IMR-90 (cell line): ENCODE measurements around the gene FOXK1. TPM values are rescaled to one million over a fixed set of nuclear protein-coding genes. Genes with fewer than 3 reads are reported as not detected.

Experiments
- ATAC-seq: fragments of 200-7000 bp; cut with Tn5 transposase; 2 replicates; pipeline ENCODE4 v1.9.1; 2020; ENCODE audit warnings: low read depth, mild to moderate bottlenecking, moderate library complexity
- BruUV-seq: library from RNA; stranded (reverse); fragments of 400-500 nt; replicated peaks from 2 replicates; lab custom pipeline; 2021; lab: Mats Ljungman, UMichigan
- CTCF ChIA-PET: fragments of 300-600 bp; formaldehyde crosslinking; extraction: SDS; loops from one replicate; lab custom pipeline; 2021; ENCODE audit warnings: antibody characterized with exemption; lab: Yijun Ruan, JAX
- POLR2A ChIA-PET: fragments of 300-600 bp; sonication (Branson Sonifier 250); formaldehyde crosslinking; loops from one replicate; lab custom pipeline; 2022; ENCODE audit warnings: antibody characterized with exemption; ENCODE audit not compliant: unreplicated experiment; lab: Charles Lee
- DNase-seq: peaks from one replicate; pipeline ENCODE4 v3.0.0; 2013
- H2AFZ ChIP-seq: replicated peaks from 2 replicates; pipeline ENCODE3; 2013; ENCODE audit warnings: low read length, mild to moderate bottlenecking; ENCODE audit not compliant: poor library complexity
- H2AK5ac ChIP-seq: 2 replicates; pipeline ENCODE4 v1.6.1; 2013; ENCODE audit warnings: low read depth, low read length, inconsistent platforms
- H2AK9ac ChIP-seq: replicated peaks from 2 replicates; pipeline ENCODE3; 2013; ENCODE audit warnings: mild to moderate bottlenecking, low read depth, low read length, moderate library complexity; ENCODE audit not compliant: poor library complexity
- H2BK120ac ChIP-seq: 2 replicates; pipeline ENCODE4 v1.6.1; 2013; ENCODE audit warnings: low read depth, low read length, inconsistent platforms
- H2BK15ac ChIP-seq: 3 replicates; pipeline ENCODE4 v1.6.1; 2013; ENCODE audit warnings: low read depth, low read length, inconsistent platforms
- H2BK20ac ChIP-seq: 2 replicates; pipeline ENCODE4 v1.6.1; 2013; ENCODE audit warnings: low read depth, mild to moderate bottlenecking, inconsistent platforms, low read length, moderate library complexity
- H2BK5ac ChIP-seq: 2 replicates; pipeline ENCODE4 v1.6.1; 2013; ENCODE audit warnings: mild to moderate bottlenecking, low read depth, low read length, inconsistent platforms; ENCODE audit not compliant: poor library complexity, severe bottlenecking
- H3K14ac ChIP-seq: replicated peaks from 2 replicates; pipeline ENCODE4 v1.6.1; 2013; ENCODE audit warnings: low read depth, low read length, inconsistent platforms
- H3K18ac ChIP-seq: 2 replicates; pipeline ENCODE4 v1.6.1; 2013; ENCODE audit warnings: low read depth, low read length, control low read depth
- H3K23ac ChIP-seq: 2 replicates; pipeline ENCODE4 v1.6.1; 2013; ENCODE audit warnings: low read depth, low read length, inconsistent platforms
- H3K27ac ChIP-seq: 2 replicates; pipeline ENCODE4 v1.5.1; 2013; ENCODE audit warnings: mild to moderate bottlenecking, control low read depth, low read length; ENCODE audit not compliant: insufficient read depth
- H3K27me3 ChIP-seq: 2 replicates; pipeline ENCODE4 v1.6.1; 2013; ENCODE audit warnings: low read length; ENCODE audit not compliant: control insufficient read depth, insufficient read depth
- H3K36me3 ChIP-seq: 2 replicates; pipeline ENCODE4 v1.6.1; 2013; ENCODE audit warnings: low read length, mixed read lengths; ENCODE audit not compliant: control insufficient read depth, insufficient read depth
- H3K4ac ChIP-seq: 2 replicates; pipeline ENCODE4 v1.6.1; 2013; ENCODE audit warnings: low read depth, low read length, inconsistent platforms
- H3K4me1 ChIP-seq: 2 replicates; pipeline ENCODE4 v1.6.1; 2013; ENCODE audit warnings: low read length, mixed read lengths; ENCODE audit not compliant: control insufficient read depth, insufficient read depth
- H3K4me2 ChIP-seq: 2 replicates; pipeline ENCODE4 v1.6.1; 2013; ENCODE audit warnings: low read depth, mild to moderate bottlenecking, control low read depth, low read length, moderate library complexity
- H3K4me3 ChIP-seq: 2 replicates; pipeline ENCODE4 v1.5.1; 2013; ENCODE audit warnings: low read depth, mild to moderate bottlenecking, control low read depth, low read length, moderate library complexity; ENCODE audit not compliant: insufficient read depth
- H3K56ac ChIP-seq: 2 replicates; pipeline ENCODE4 v1.6.1; 2013; ENCODE audit warnings: low read length, inconsistent platforms; ENCODE audit not compliant: insufficient read depth; ENCODE audit errors: extremely low read depth
- H3K79me1 ChIP-seq, 2 experiments: 2 replicates each; pipeline ENCODE4 v1.6.1; 2013; ENCODE audit warnings: low read length in 2 of 2, inconsistent platforms in 1 of 2, low read depth in 1 of 2
- H3K9ac ChIP-seq: 2 replicates; pipeline ENCODE4 v1.6.1; 2013; ENCODE audit warnings: low read depth, low read length, control low read depth
- H3K9me1 ChIP-seq: 2 replicates; pipeline ENCODE4 v1.6.1; 2013; ENCODE audit warnings: low read length, inconsistent platforms; ENCODE audit not compliant: insufficient read depth
- H3K9me3 ChIP-seq: 2 replicates; pipeline ENCODE4 v1.6.1; 2013; ENCODE audit warnings: low read length; ENCODE audit not compliant: control insufficient read depth, insufficient read depth
- H4K20me1 ChIP-seq: 2 replicates; pipeline ENCODE4 v1.6.1; 2013; ENCODE audit warnings: low read length, inconsistent platforms; ENCODE audit not compliant: insufficient read depth
- H4K5ac ChIP-seq: 2 replicates; pipeline ENCODE4 v1.6.1; 2013; ENCODE audit warnings: mild to moderate bottlenecking, low read depth, low read length, control low read depth
- H4K8ac ChIP-seq, 2 experiments: 2 replicates each; pipeline ENCODE4 v1.6.1; 2013; ENCODE audit warnings: low read depth in 2 of 2, low read length in 2 of 2, control low read depth in 1 of 2, inconsistent platforms in 1 of 2
- H4K91ac ChIP-seq: 2 replicates; pipeline ENCODE4 v1.6.1; 2013; ENCODE audit warnings: low read depth, low read length, inconsistent platforms; ENCODE audit not compliant: insufficient read depth
- BHLHE40 ChIP-seq: fragments of 150-350 bp; IDR thresholded peaks from 2 replicates; pipeline ENCODE4 v1.6.1; 2016; ENCODE audit warnings: mild to moderate bottlenecking, low read depth, low read length
- CEBPB ChIP-seq: IDR thresholded peaks from 2 replicates; pipeline ENCODE4 v1.6.1; 2012; ENCODE audit warnings: low read depth, low read length, improper control_type of control experiment
- CHD1 ChIP-seq: IDR thresholded peaks from 2 replicates; pipeline ENCODE4 v1.6.1; 2012; ENCODE audit warnings: low read depth, low read length, improper control_type of control experiment
- CTCF ChIP-seq: conservative IDR thresholded peaks from 2 replicates; pipeline ENCODE4 v1.5.1; 2012; ENCODE audit warnings: mild to moderate bottlenecking, low read depth, low read length, improper control_type of control experiment
- FOS ChIP-seq: fragments of 150-350 bp; IDR thresholded peaks from 2 replicates; pipeline ENCODE4 v1.6.1; 2016; ENCODE audit warnings: low read depth, low read length
- MAFK ChIP-seq: IDR thresholded peaks from 2 replicates; pipeline ENCODE4 v1.6.1; 2012; ENCODE audit warnings: low read depth, low read length, improper control_type of control experiment
- MAZ ChIP-seq: IDR thresholded peaks from 2 replicates; pipeline ENCODE4 v1.6.1; 2012; ENCODE audit warnings: low read depth, mild to moderate bottlenecking, low read length, improper control_type of control experiment, moderate library complexity, borderline replicate concordance
- MXI1 ChIP-seq: IDR thresholded peaks from 2 replicates; pipeline ENCODE4 v1.6.1; 2012; ENCODE audit warnings: low read depth, mild to moderate bottlenecking, low read length, moderate library complexity, borderline replicate concordance
- POLR2A ChIP-seq: IDR thresholded peaks from 2 replicates; pipeline ENCODE4 v1.6.1; 2012; ENCODE audit warnings: mild to moderate bottlenecking, low read depth, low read length
- RAD21 ChIP-seq: IDR thresholded peaks from 2 replicates; pipeline ENCODE4 v1.6.1; 2012; ENCODE audit warnings: low read length, improper control_type of control experiment
- RCOR1 ChIP-seq: IDR thresholded peaks from 2 replicates; pipeline ENCODE4 v1.6.1; 2012; ENCODE audit warnings: mild to moderate bottlenecking, low read length, improper control_type of control experiment; ENCODE audit not compliant: insufficient replicate concordance
- SMC3 ChIP-seq: fragments of 150-350 bp; IDR thresholded peaks from 2 replicates; pipeline ENCODE4 v1.6.1; 2016; ENCODE audit warnings: low read depth, mild to moderate bottlenecking, antibody characterized with exemption, low read length, moderate library complexity
- WGBS, 2 experiments: methylation state at CpG; one replicate each; pipeline versions ENCODE4 v1.1.5 to v1.1.7; 2013; ENCODE audit warnings: missing lambda C conversion rate in 2 of 2; ENCODE audit not compliant: insufficient read length in 1 of 2; ENCODE audit errors: extremely low coverage in 2 of 2; 5-methylcytosine and 5-hydroxymethylcytosine counted together
- dilution Hi-C: fragments of 300-500 bp; cut with HindIII; formaldehyde crosslinking; loops from one replicate; pipeline ENCODE4 v1.14.3; 2018; ENCODE audit warnings: low sequenced_read_pairs; ENCODE audit not compliant: unreplicated experiment
- in situ Hi-C: fragments of 300-500 bp; cut with MboI; formaldehyde crosslinking; loops from 3 replicates; pipeline ENCODE4 v1.14.3; 2019; ENCODE audit warnings: low sequenced_read_pairs, inconsistent platforms, mixed read lengths
- intact Hi-C: fragments of 100-400 bp; cut with micrococcal nuclease; formaldehyde crosslinking; loops from 2 replicates; pipeline ENCODE4 v1.10.0; 2022
- polyA plus RNA-seq, 3 experiments: library from polyadenylated mRNA; depleted of rRNA; stranded (reverse); fragments of >200 nt; gene quantifications; 2 replicates each; pipeline ENCODE4 v1.2.3, GENCODE V29; 2012; ENCODE audit warnings: low replicate concordance in 1 of 3
- total RNA-seq: library from RNA; depleted of rRNA; stranded (reverse); fragments of >200 nt; gene quantifications from 2 replicates; pipeline ENCODE4 v1.2.3, GENCODE V29; 2012
- TF ChIP-seq, protein P1 (sequence below): fragments of 150-350 bp; IDR thresholded peaks from 2 replicates; pipeline ENCODE4 v1.6.1; 2016; ENCODE audit warnings: low read depth, mild to moderate bottlenecking, low read length, moderate library complexity, borderline replicate concordance
- TF ChIP-seq, protein P2 (sequence below): fragments of 150-350 bp; IDR thresholded peaks from 2 replicates; pipeline ENCODE4 v1.6.1; 2017; ENCODE audit warnings: mild to moderate bottlenecking, antibody characterized with exemption, low read length, low read depth

Gene FOXK1
- total and polyA plus RNA-seq, 2 of the 4 experiments (the other 2 are of a cell fraction): 4.3 to 8.8 TPM

DNA sequence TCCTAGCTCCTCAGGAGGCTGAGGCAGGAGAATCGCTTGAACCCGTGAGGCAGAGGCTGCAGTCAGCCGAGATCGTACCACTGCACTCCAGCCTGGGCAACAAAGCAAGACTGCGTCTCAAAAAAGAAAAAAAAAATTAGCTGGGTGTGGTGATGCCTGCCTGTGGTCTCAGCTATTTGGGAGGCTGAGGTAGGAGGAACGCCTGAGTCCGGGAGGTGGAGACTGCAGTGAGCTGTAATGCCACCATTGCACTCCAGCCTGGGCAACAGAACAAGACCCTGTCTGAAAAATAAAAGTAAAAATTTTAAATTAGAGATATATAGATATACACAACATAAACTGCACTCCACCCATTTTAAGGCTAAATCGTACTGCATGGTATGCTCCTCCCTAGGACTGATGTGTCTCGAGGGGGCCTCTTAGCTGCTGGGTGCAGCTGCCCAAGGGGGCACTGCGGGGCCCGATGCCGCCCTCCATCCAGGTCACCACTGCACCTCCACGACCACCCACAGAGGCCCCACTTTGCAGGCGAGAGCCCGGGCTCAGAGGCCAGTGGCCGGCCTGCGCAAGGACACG, 40.9 kb upstream of the FOXK1 start:
- H2BK120ac ChIP-seq: no peak overlapping the region
- no CpG with 5 or more reads among the region's 18 CpGs for WGBS, 2 experiments
- in situ Hi-C loops: loop anchor here (25.0 kb wide), 1 partner anchor 1779 kb away; no protein-coding TSS in a partner anchor
- H3K27me3 ChIP-seq: no peaks in the 10 kb centered on the region
- CTCF ChIA-PET: interaction anchor here (0.5 to 2.2 kb wide), 9 partner anchors 10 to 334 kb away, joined by 3 to 12 read pairs (median 3); partner anchors contain the start of gene FOXK1
- no peak overlapping the region; the same call in 1 of the 2 replicates for H3K56ac ChIP-seq
- H4K91ac ChIP-seq: peak overlapping the region; percentile 61
- peak overlapping the region; percentile 92 for H2AK9ac ChIP-seq
- dilution Hi-C loops: no loop called here
- H3K4me2 ChIP-seq: peak overlapping the region; percentile 85
- peak overlapping the region; percentile 45; the same call in 1 of the 2 replicates for H2AK5ac ChIP-seq
- H3K4ac ChIP-seq: peak overlapping the region; percentile 83
- POLR2A ChIA-PET: interaction anchor here (0.6 to 1.2 kb wide), 3 partner anchors 21 to 105 kb away, joined by 3 to 6 read pairs (median 5); partner anchors contain the start of gene FOXK1
- H3K14ac ChIP-seq: no peak overlapping the region
- no peak for DNase-seq
- peak overlapping the region; percentile 54 for H3K4me3 ChIP-seq
- no TSS peak for BruUV-seq
- peak overlapping the region; percentile 64 for H2BK5ac ChIP-seq
- no peaks in the 10 kb centered on the region for H3K9me1 ChIP-seq
- H3K79me1 ChIP-seq: peaks cover 4 to 5% of the 10 kb centered on the region in 2 experiments; a peak in 1 of 4 replicates
- intact Hi-C loops: loop anchor here (1.0 kb wide), 2 partner anchors 43 to 105 kb away; no protein-coding TSS in a partner anchor
- H2BK15ac ChIP-seq: peak overlapping the region; percentile 27; the same call in 1 of the 3 replicates
- H3K36me3 ChIP-seq: no peaks in the 10 kb centered on the region
- H4K5ac ChIP-seq: peak overlapping the region; percentile 69
- 0 out of 2 replicates have a peak, but pooled peaks cover 2% of the 10 kb centered on the region for H3K4me1 ChIP-seq
- peak overlapping the region; percentile 66 for H3K9ac ChIP-seq
- H3K9me3 ChIP-seq: no peaks in the 10 kb centered on the region
- H4K8ac ChIP-seq: peak overlapping the region; percentile 94 to 100
- H3K18ac ChIP-seq: peak overlapping the region; percentile 11; the same call in 1 of the 2 replicates
- no peak overlapping the region for H2BK20ac ChIP-seq
- H2AFZ ChIP-seq: peak overlapping the region; percentile 99
- H4K20me1 ChIP-seq: no peaks in the 10 kb centered on the region
- peak; percentile 21 for ATAC-seq
- H3K27ac ChIP-seq: peak overlapping the region; percentile 62
- H3K23ac ChIP-seq: no peak overlapping the region
- TF ChIP-seq FOS (no peak), RCOR1 (no peak), MXI1 (no peak), RAD21 (no peak), CTCF (no peak), POLR2A (no peak), CHD1 (no peak), CEBPB (no peak), SMC3 (no peak), MAFK (no peak), BHLHE40 (no peak), MAZ (no peak)
- TF ChIP-seq, protein P1, sequence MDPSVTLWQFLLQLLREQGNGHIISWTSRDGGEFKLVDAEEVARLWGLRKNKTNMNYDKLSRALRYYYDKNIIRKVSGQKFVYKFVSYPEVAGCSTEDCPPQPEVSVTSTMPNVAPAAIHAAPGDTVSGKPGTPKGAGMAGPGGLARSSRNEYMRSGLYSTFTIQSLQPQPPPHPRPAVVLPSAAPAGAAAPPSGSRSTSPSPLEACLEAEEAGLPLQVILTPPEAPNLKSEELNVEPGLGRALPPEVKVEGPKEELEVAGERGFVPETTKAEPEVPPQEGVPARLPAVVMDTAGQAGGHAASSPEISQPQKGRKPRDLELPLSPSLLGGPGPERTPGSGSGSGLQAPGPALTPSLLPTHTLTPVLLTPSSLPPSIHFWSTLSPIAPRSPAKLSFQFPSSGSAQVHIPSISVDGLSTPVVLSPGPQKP: no peak
- TF ChIP-seq, protein P2, sequence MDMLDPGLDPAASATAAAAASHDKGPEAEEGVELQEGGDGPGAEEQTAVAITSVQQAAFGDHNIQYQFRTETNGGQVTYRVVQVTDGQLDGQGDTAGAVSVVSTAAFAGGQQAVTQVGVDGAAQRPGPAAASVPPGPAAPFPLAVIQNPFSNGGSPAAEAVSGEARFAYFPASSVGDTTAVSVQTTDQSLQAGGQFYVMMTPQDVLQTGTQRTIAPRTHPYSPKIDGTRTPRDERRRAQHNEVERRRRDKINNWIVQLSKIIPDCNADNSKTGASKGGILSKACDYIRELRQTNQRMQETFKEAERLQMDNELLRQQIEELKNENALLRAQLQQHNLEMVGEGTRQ: no peak
